HG02943 (cell line): Measurements from ENCODE around the gene DSE.

Source experiments
- ATAC-seq: cut with Tn5 transposase; IDR thresholded peaks from one replicate; pipeline ENCODE4 v1.9.1; 2021; ENCODE audit warnings: mild to moderate bottlenecking, low read depth, moderate library complexity; ENCODE audit not compliant: unreplicated experiment

Gene DSE

GRCh38 chr6:116406678-116407345, 36.1 kb downstream of the DSE start:
- ATAC-seq = no peak

- ATAC-seq = no peak
Observed at GRCh38 chr6:116408491-116408890, 37.7 kb downstream of the DSE start.

GRCh38 chr6:116409756-116410155, 39.0 kb downstream of the DSE start:
- peak; percentile 82 for ATAC-seq

- ATAC-seq = no peak
Observed at GRCh38 chr6:116411284-116411623, 40.5 kb downstream of the DSE start.

GRCh38 chr6:116412270-116412669, 41.5 kb downstream of the DSE start:
- ATAC-seq = no peak

- ATAC-seq = no peak
Observed at GRCh38 chr6:116413357-116413756, 42.6 kb downstream of the DSE start.

GRCh38 chr6:116417661-116418060, 46.9 kb downstream of the DSE start:
- ATAC-seq = no peak

- no peak for ATAC-seq
Observed at GRCh38 chr6:116419069-116419786, 48.5 kb downstream of the DSE start.

- ATAC-seq = no peak
Observed at GRCh38 chr6:116420341-116420740, 49.6 kb downstream of the DSE start.

GRCh38 chr6:116422238-116422637, 51.5 kb downstream of the DSE start:
- ATAC-seq = no peak

- ATAC-seq = no peak
Observed at GRCh38 chr6:116424001-116424400, 53.3 kb downstream of the DSE start.

GRCh38 chr6:116426551-116426950, 55.8 kb downstream of the DSE start:
- no peak for ATAC-seq

- no peak for ATAC-seq
Observed at GRCh38 chr6:116429111-116429510, 58.4 kb downstream of the DSE start.

- ATAC-seq = no peak
Observed at GRCh38 chr6:116430860-116431259, 60.1 kb downstream of the DSE start.

GRCh38 chr6:116431964-116432595, 61.3 kb downstream of the DSE start:
- no peak for ATAC-seq

GRCh38 chr6:116433206-116433712, 62.5 kb downstream of the DSE start:
- no peak for ATAC-seq

GRCh38 chr6:116434056-116434725, 63.4 kb downstream of the DSE start:
- ATAC-seq = no peak

GRCh38 chr6:116436586-116436985, 65.8 kb downstream of the DSE start:
- no peak for ATAC-seq

GRCh38 chr6:116437656-116438055, 66.9 kb downstream of the DSE start:
- no peak for ATAC-seq

GRCh38 chr6:116438590-116439448, 68.1 kb downstream of the DSE start:
- no peak for ATAC-seq
